HepG2 (cell line): Measurements from ENCODE around the gene SELPLG. TPM values are rescaled to one million over a fixed set of nuclear protein-coding genes. Genes with fewer than 3 reads are reported as not detected.

Source experiments
- ATAC-seq: fragments of 200-7000 bp; cut with Tn5 transposase; 3 replicates; pipeline ENCODE4 v1.9.1; 2020; ENCODE audit warnings: mild to moderate bottlenecking, moderate library complexity
- BruUV-seq: library from RNA; stranded (reverse); fragments of 400-500 nt; replicated peaks from 2 replicates; lab custom pipeline; 2021; lab: Mats Ljungman, UMichigan
- CTCF ChIA-PET: fragments of 300-600 bp; formaldehyde crosslinking; extraction: SDS; loops from one replicate; lab custom pipeline; 2021; ENCODE audit warnings: low total read pairs, inconsistent platforms, low intra/inter-chr PET ratio; lab: Yijun Ruan, JAX
- POLR2A ChIA-PET: fragments of 350-600 bp; sonication (Branson Sonifier 250); formaldehyde crosslinking; loops from one replicate; lab custom pipeline; 2020; ENCODE audit warnings: antibody characterized with exemption, inconsistent platforms; lab: Yijun Ruan, JAX
- DNase-seq: peaks from one replicate; pipeline ENCODE4 v3.0.0-alpha.2; 2015; ENCODE audit warnings: low spot score
- FAIRE-seq: peaks from 3 replicates; lab custom pipeline; 2011; peaks lifted over from hg19 to GRCh38; lab: Jason Lieb, UNC
- H2AFZ ChIP-seq: one replicate; pipeline ENCODE4 v1.6.1; 2011; ENCODE audit warnings: low read length, inconsistent platforms
- H3K27ac ChIP-seq: fragments of 300-600 bp; 3 replicates; pipeline ENCODE4 v1.8.0; 2011; ENCODE audit warnings: mixed run types, mild to moderate bottlenecking, mixed read lengths, low read length, inconsistent platforms; ENCODE audit not compliant: insufficient read depth; ENCODE audit errors: extremely low read length
- H3K27me3 ChIP-seq, 2 experiments: fragments of 200-600 bp in 1 of 2; 2 replicates in 1 of 2; 3 replicates in 1 of 2; pipeline versions ENCODE4 v1.6.0 to v1.8.0; 2011; ENCODE audit warnings: low read length in 2 of 2, mild to moderate bottlenecking in 2 of 2, moderate library complexity in 2 of 2, inconsistent platforms in 1 of 2; ENCODE audit not compliant: insufficient read depth in 2 of 2, control insufficient read depth in 1 of 2
- H3K36me3 ChIP-seq, 2 experiments: fragments of 200-600 bp in 1 of 2; replicated peaks in 1 of 2; 2 replicates in 1 of 2; 3 replicates in 1 of 2; pipeline versions ENCODE4 v1.5.1 to v1.8.0; 2011; ENCODE audit warnings: low read length in 2 of 2, inconsistent platforms in 1 of 2; ENCODE audit not compliant: insufficient read depth in 2 of 2, control insufficient read depth in 1 of 2
- H3K4me1 ChIP-seq: 2 replicates; pipeline ENCODE4 v1.5.1; 2012; ENCODE audit warnings: low read length, inconsistent platforms; ENCODE audit not compliant: insufficient read depth
- H3K4me2 ChIP-seq: 2 replicates; pipeline ENCODE4 v1.6.0; 2011; ENCODE audit warnings: low read depth, low read length, inconsistent platforms
- H3K4me3 ChIP-seq, 3 experiments: fragments of 200-600 bp in 1 of 3; sonication (generic), shearing (Covaris generic) in 1 of 3; replicated peaks in 1 of 3; 2 replicates each; pipeline ENCODE4 v1.5.1; 2011 to 2016; ENCODE audit warnings: low read length in 3 of 3, inconsistent platforms in 2 of 3, low read depth in 2 of 3, mild to moderate bottlenecking in 2 of 3, control low read depth in 1 of 3, mixed read lengths in 1 of 3; ENCODE audit not compliant: insufficient read depth in 1 of 3
- H3K79me2 ChIP-seq: one replicate; pipeline ENCODE4 v1.6.1; 2011; ENCODE audit warnings: low read length, inconsistent platforms; ENCODE audit not compliant: insufficient read depth
- H3K9ac ChIP-seq: 2 replicates; pipeline ENCODE4 v1.6.0; 2011; ENCODE audit warnings: mild to moderate bottlenecking, low read depth, low read length, inconsistent platforms; ENCODE audit not compliant: insufficient read depth
- H3K9me3 ChIP-seq: 2 replicates; pipeline ENCODE4 v1.5.1; 2012; ENCODE audit warnings: mild to moderate bottlenecking, low read length
- H4K20me1 ChIP-seq: 2 replicates; pipeline ENCODE4 v1.6.0; 2011; ENCODE audit warnings: inconsistent platforms, mild to moderate bottlenecking, low read length, moderate library complexity; ENCODE audit not compliant: insufficient read depth
- GTF3A ChIP-seq: sonication (generic); formaldehyde crosslinking; conservative IDR thresholded peaks from 2 replicates; pipeline ENCODE4 v1.4.0; 2020; ENCODE audit warnings: mild to moderate bottlenecking, missing genetic modification reagents
- NFIC ChIP-seq: IDR thresholded peaks from 2 replicates; pipeline ENCODE4 v1.6.1; 2012; ENCODE audit warnings: mild to moderate bottlenecking, low read length, inconsistent platforms
- POLR2G ChIP-seq: fragments of 200-400 bp; formaldehyde crosslinking; IDR thresholded peaks from 2 replicates; pipeline ENCODE4 v1.6.1; 2018; ENCODE audit warnings: mild to moderate bottlenecking, low read depth, low read length, moderate library complexity
- RBM22 ChIP-seq: fragments of 200-400 bp; formaldehyde crosslinking; optimal IDR thresholded peaks from 2 replicates; pipeline ENCODE3; 2017; ENCODE audit warnings: mild to moderate bottlenecking, low read length, moderate library complexity
- SIX1 ChIP-seq: sonication (generic); formaldehyde crosslinking; IDR thresholded peaks from 2 replicates; pipeline ENCODE4 v1.4.0; 2020; ENCODE audit warnings: missing genetic modification reagents, borderline replicate concordance
- WGBS: methylation state at CpG from one replicate; pipeline ENCODE4 v1.1.6; 2017; ENCODE audit warnings: low lambda C conversion rate; 5-methylcytosine and 5-hydroxymethylcytosine counted together
- in situ Hi-C: cut with HindIII; loops from 2 replicates; pipeline ENCODE4 v1.10.0; 2017; ENCODE audit warnings: low pct_unique_long_range_greater_than_20kb; ENCODE audit not compliant: extremely low pct_ligation_motif_present
- intact Hi-C: fragments of 100-400 bp; cut with micrococcal nuclease; formaldehyde crosslinking; loops from one replicate; pipeline ENCODE4 v1.10.0; 2022; ENCODE audit not compliant: unreplicated experiment
- polyA plus RNA-seq, 8 experiments: library from polyadenylated mRNA; depleted of rRNA in 3 of 8; stranded (reverse) in 7 of 8; unstranded in 1 of 8; fragments of >200 nt; fragmentation: Illumina TruSeq in 4 of 8; extraction: Trizol in 4 of 8; gene quantifications; 2 replicates each; pipeline versions ENCODE4 v1.2.1 to v1.2.3, GENCODE V29; 2011 to 2016; ENCODE audit warnings: low read depth in 4 of 8, missing spikeins in 1 of 8, mixed read lengths in 1 of 8; ENCODE audit not compliant: insufficient read depth in 1 of 8
- total RNA-seq, 5 experiments: library from RNA; depleted of rRNA; stranded (reverse); fragments of >200 nt; fragmentation: Illumina TruSeq; extraction: Trizol; gene quantifications; 2 replicates each; pipeline ENCODE4 v1.2.3, GENCODE V29; 2016; ENCODE audit warnings: low read depth in 1 of 5
- TF ChIP-seq, protein P1 (sequence below): sonication (generic); formaldehyde crosslinking; IDR thresholded peaks from 2 replicates; pipeline ENCODE4 v1.4.0; 2020; ENCODE audit warnings: missing genetic modification reagents

The SELPLG gene
- total and polyA plus RNA-seq, 2 of the 13 experiments (the other 11 are each of a cell fraction or from before 2014, with no cell fraction given) = 0.12 TPM; not detected in 1

- ChIA-PET POLR2A (no interaction called here), CTCF (no interaction called here)
- H3K36me3 ChIP-seq = no peaks in the 10 kb centered on the region; a peak in 2 of 5 replicates
- no TSS peak for BruUV-seq
- in situ Hi-C loops (no loop called here), intact Hi-C loops (no loop called here)
- no peaks in the 10 kb centered on the region for H3K79me2 ChIP-seq
- TF ChIP-seq NFIC (no peak), RBM22 (peak; percentile 25), GTF3A (CRISPR knock-in tag) (no peak), SIX1 (no peak), POLR2G (peak; percentile 54; the same call in 1 of the 2 replicates)
- TF ChIP-seq, protein P1, sequence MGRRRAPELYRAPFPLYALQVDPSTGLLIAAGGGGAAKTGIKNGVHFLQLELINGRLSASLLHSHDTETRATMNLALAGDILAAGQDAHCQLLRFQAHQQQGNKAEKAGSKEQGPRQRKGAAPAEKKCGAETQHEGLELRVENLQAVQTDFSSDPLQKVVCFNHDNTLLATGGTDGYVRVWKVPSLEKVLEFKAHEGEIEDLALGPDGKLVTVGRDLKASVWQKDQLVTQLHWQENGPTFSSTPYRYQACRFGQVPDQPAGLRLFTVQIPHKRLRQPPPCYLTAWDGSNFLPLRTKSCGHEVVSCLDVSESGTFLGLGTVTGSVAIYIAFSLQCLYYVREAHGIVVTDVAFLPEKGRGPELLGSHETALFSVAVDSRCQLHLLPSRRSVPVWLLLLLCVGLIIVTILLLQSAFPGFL (CRISPR knock-in tag) = no peak
- FAIRE-seq (no peak), DNase-seq (no peak), ATAC-seq (peak; percentile 5)
- WGBS = 82% methylated on average over 7 of the region's 11 CpGs
- H2AFZ ChIP-seq = no peak overlapping the region
- no peak overlapping the region for H3K4me3 ChIP-seq
- H3K4me1 ChIP-seq = peaks cover 30% of the 10 kb centered on the region
- no peak overlapping the region for H3K4me2 ChIP-seq
- H3K27me3 ChIP-seq = peaks cover 0 to 13% of the 10 kb centered on the region in 2 experiments; a peak in 2 of 5 replicates
- H3K9me3 ChIP-seq = no peaks in the 10 kb centered on the region
- no peak overlapping the region for H3K9ac ChIP-seq
- no peak overlapping the region for H3K27ac ChIP-seq
- no peaks in the 10 kb centered on the region; the same call in 1 of the 2 replicates for H4K20me1 ChIP-seq
Measured at GRCh38 chr12:108638997-108639822, 5.5 kb upstream of the SELPLG start.
